ENCODE results near the gene STOML1. TPM values are rescaled to one million over a fixed set of nuclear protein-coding genes. Genes with fewer than 3 reads are reported as not detected.

The STOML1 gene
- total RNA-seq (13.0 TPM), polyA plus RNA-seq (19.1 TPM)
- long read RNA-seq, donor 1: 0 reads
- long read RNA-seq, donor 2: 0 reads
- long read RNA-seq, donor 3, full-length matches to known transcripts: 3 of 3 reads
- long read RNA-seq, donor 3, partial matches to known transcripts: 0 of 3 reads
- long read RNA-seq, donor 3, other reads (novel, unspliced or antisense): 0 of 3 reads
- long read RNA-seq, donor 4, full-length matches to known transcripts: 4 of 4 reads
- long read RNA-seq, donor 4, partial matches to known transcripts: 0 of 4 reads
- long read RNA-seq, donor 4, other reads (novel, unspliced or antisense): 0 of 4 reads
- long read RNA-seq, donor 5, full-length matches to known transcripts: 7 of 7 reads
- long read RNA-seq, donor 5, partial matches to known transcripts: 0 of 7 reads
- long read RNA-seq, donor 5, other reads (novel, unspliced or antisense): 0 of 7 reads
- long read RNA-seq, donor 6, full-length matches to known transcripts: 5 of 5 reads
- long read RNA-seq, donor 6, partial matches to known transcripts: 0 of 5 reads
- long read RNA-seq, donor 6, other reads (novel, unspliced or antisense): 0 of 5 reads
- long read RNA-seq, donor 7, full-length matches to known transcripts: 1 of 1 reads
- long read RNA-seq, donor 7, partial matches to known transcripts: 0 of 1 reads
- long read RNA-seq, donor 7, other reads (novel, unspliced or antisense): 0 of 1 reads
- long read RNA-seq, donor 8, partial matches to known transcripts: 0 of 1 reads
- long read RNA-seq, donor 8, other reads (novel, unspliced or antisense): 0 of 1 reads
- long read RNA-seq, donor 9, full-length matches to known transcripts: 2 of 2 reads
- long read RNA-seq, donor 9, partial matches to known transcripts: 0 of 2 reads
- long read RNA-seq, donor 9, other reads (novel, unspliced or antisense): 0 of 2 reads
- long read RNA-seq, donor 10, full-length matches to known transcripts: 3 of 3 reads
- long read RNA-seq, donor 10, partial matches to known transcripts: 0 of 3 reads
- long read RNA-seq, donor 10, other reads (novel, unspliced or antisense): 0 of 3 reads

GRCh38 chr15:73991726-73992593 is at the start of gene STOML1:
Gene STOML1 (minus strand): TSS chr15:73992295. CDS start chr15:73992223, 72 bp downstream.
- no peaks in the 10 kb centered on the region for H3K27me3 ChIP-seq (ENCODE audit: control insufficient read depth in 2 of 2, insufficient read depth in 1 of 2, low read length in 1 of 2)
- peaks cover 26 to 53% of the 10 kb centered on the region in 2 donors for H3K4me1 ChIP-seq (ENCODE audit: control insufficient read depth in 2 of 2, insufficient read depth in 2 of 2, low read length in 2 of 2)
- peak within 1 kb of the TSS; percentile 69 to 73 for H3K4me3 ChIP-seq (ENCODE audit: low read length in 2 of 2)
- peaks cover 13 to 23% of the 10 kb centered on the region in 2 donors for H3K36me3 ChIP-seq (ENCODE audit: control insufficient read depth in 2 of 2, insufficient read depth in 2 of 2, low read length in 1 of 2)
- H3K9me3 ChIP-seq (ENCODE audit: control insufficient read depth in 2 of 2, insufficient read depth in 1 of 2, low read length in 1 of 2): peaks cover 0 to 4% of the 10 kb centered on the region in 2 donors
- 2% methylated on average over 72 of the region's 72 CpGs for WGBS
- DNase-seq (ENCODE audit: low read depth in 6 of 9, low spot score in 9 of 9): peak in 8 of 9 donors; percentile 79 to 95 (median 90)
- H3K27ac ChIP-seq (ENCODE audit: low read depth in 1 of 2, low read length in 1 of 2): peak within 1 kb of the TSS; percentile 65 to 72

DNA sequence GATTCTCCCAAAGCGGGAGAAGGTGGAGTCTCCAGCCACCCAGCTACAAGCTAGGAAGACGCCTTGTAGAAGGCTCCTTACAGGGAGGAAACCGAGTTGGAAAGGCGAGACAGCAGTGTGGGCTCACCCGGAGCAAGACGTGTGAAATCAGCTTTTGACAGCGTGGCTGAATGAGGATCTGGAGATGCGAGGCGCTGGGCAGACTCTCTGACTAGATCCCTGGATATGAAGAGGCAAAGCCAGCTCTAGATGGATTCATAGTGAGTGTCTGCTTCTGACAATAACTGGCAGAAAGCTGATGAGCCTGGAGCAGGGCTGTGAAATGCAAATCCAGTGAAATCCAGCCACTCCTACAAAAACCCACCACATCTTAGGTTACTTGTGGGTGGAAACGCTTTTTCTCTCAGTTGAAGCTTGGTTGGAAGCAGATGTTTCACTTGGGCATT is 49.2 kb upstream of the STOML1 start:
- H3K4me1 ChIP-seq (ENCODE audit: control insufficient read depth in 2 of 2, insufficient read depth in 2 of 2, low read length in 2 of 2): peaks cover 0 to 4% of the 10 kb centered on the region in 2 donors
- H3K9me3 ChIP-seq (ENCODE audit: control insufficient read depth in 2 of 2, insufficient read depth in 1 of 2, low read length in 1 of 2): no peaks in the 10 kb centered on the region
- 97% methylated on average over 10 of the region's 10 CpGs for WGBS
- H3K27me3 ChIP-seq (ENCODE audit: control insufficient read depth in 2 of 2, insufficient read depth in 1 of 2, low read length in 1 of 2): no peaks in the 10 kb centered on the region
- peaks cover 4 to 40% of the 10 kb centered on the region in 2 donors for H3K36me3 ChIP-seq (ENCODE audit: control insufficient read depth in 2 of 2, insufficient read depth in 2 of 2, low read length in 1 of 2)
- H3K4me3 ChIP-seq (ENCODE audit: low read length in 2 of 2): no peak overlapping the region
- DNase-seq (ENCODE audit: low read depth in 6 of 9, low spot score in 9 of 9): no peak
- H3K27ac ChIP-seq (ENCODE audit: low read depth in 1 of 2, low read length in 1 of 2): no peak overlapping the region

GRCh38 chr15:74040109-74040850 is 48.2 kb upstream of the STOML1 start:
- no peak overlapping the region for H3K4me3 ChIP-seq (ENCODE audit: low read length in 2 of 2)
- H3K4me1 ChIP-seq (ENCODE audit: control insufficient read depth in 2 of 2, insufficient read depth in 2 of 2, low read length in 2 of 2): peaks cover 0 to 4% of the 10 kb centered on the region in 2 donors
- no peaks in the 10 kb centered on the region for H3K27me3 ChIP-seq (ENCODE audit: control insufficient read depth in 2 of 2, insufficient read depth in 1 of 2, low read length in 1 of 2)
- DNase-seq (ENCODE audit: low read depth in 6 of 9, low spot score in 9 of 9): no peak
- WGBS: 97% methylated on average over 7 of the region's 7 CpGs
- peaks cover 13 to 51% of the 10 kb centered on the region in 2 donors for H3K36me3 ChIP-seq (ENCODE audit: control insufficient read depth in 2 of 2, insufficient read depth in 2 of 2, low read length in 1 of 2)
- H3K27ac ChIP-seq (ENCODE audit: low read depth in 1 of 2, low read length in 1 of 2): no peak overlapping the region
- no peaks in the 10 kb centered on the region for H3K9me3 ChIP-seq (ENCODE audit: control insufficient read depth in 2 of 2, insufficient read depth in 1 of 2, low read length in 1 of 2)

DNA sequence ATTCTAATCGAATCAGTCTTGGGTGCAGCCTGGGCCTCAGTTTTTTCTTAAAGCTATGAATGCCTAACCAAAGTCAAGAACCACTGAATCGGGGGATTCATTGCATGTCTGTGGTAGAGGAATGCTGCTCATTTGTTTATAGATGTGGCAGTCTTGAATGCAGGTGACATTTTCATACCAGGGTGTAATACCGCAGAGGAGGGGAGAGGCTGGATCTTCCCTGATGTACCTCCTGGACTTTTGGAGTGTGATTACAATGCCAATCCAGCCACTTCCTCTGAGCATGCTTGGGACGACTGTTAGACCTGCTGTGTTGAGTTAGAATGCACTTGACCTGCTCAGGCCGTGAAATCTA is 47.5 kb upstream of the STOML1 start:
- 96% methylated on average over 5 of the region's 5 CpGs for WGBS
- no peaks in the 10 kb centered on the region for H3K9me3 ChIP-seq (ENCODE audit: control insufficient read depth in 2 of 2, insufficient read depth in 1 of 2, low read length in 1 of 2)
- peaks cover 0 to 4% of the 10 kb centered on the region in 2 donors for H3K4me1 ChIP-seq (ENCODE audit: control insufficient read depth in 2 of 2, insufficient read depth in 2 of 2, low read length in 2 of 2)
- H3K27ac ChIP-seq (ENCODE audit: low read depth in 1 of 2, low read length in 1 of 2): no peak overlapping the region
- no peak overlapping the region for H3K4me3 ChIP-seq (ENCODE audit: low read length in 2 of 2)
- peaks cover 17 to 55% of the 10 kb centered on the region in 2 donors for H3K36me3 ChIP-seq (ENCODE audit: control insufficient read depth in 2 of 2, insufficient read depth in 2 of 2, low read length in 1 of 2)
- DNase-seq (ENCODE audit: low read depth in 6 of 9, low spot score in 9 of 9): no peak
- H3K27me3 ChIP-seq (ENCODE audit: control insufficient read depth in 2 of 2, insufficient read depth in 1 of 2, low read length in 1 of 2): no peaks in the 10 kb centered on the region

DNA sequence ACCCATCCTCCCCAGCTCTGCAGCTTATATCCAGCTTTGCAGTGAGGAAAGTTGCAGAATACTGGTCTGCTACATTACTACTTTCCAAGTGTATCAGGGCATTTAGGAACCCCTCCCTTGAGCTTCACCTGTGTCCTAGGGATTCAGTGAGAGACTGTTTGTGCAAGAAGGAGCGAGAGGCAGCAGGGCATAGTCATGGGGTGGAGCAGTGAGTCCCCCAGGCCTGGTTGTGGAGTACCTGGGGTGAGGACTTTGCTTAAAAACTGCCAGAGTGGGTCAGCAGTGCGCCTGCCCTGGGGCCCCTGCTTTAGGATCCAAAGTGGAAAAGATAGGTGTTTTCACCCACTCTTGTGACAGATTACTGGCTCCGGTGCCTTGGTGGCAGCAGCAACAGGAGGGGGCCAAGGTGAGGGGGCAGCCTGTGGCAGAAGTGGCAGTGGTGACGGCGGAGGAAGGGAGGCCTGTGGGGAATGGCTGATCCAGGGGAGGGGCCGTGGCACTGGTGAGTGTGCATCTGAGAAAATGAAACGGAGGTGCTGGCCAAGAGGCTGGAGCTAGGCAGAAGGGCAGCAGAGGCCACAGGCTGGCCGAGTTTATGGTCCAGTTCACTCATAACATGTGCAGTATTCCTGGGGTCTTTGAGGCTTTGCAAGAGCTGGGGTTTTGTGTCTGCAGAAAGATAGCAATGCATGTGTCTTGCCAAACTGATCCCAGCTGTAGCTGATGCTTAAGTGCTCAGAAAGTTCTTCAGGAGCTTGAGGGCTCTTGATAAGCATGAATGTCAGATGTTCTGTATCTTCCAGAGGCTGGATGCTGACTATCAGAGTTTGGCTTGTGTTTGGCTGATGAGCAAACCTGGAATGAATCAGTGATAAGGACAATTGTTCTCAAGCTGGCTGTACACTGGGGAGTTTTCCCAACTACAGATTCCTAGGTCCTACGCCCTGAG is 46.9 kb upstream of the STOML1 start:
- Histone ChIP-seq H3K27ac (ENCODE audit: low read depth in 1 of 2, low read length in 1 of 2) (no peak overlapping the region), H3K4me1 (ENCODE audit: control insufficient read depth in 2 of 2, insufficient read depth in 2 of 2, low read length in 2 of 2) (peaks cover 0 to 4% of the 10 kb centered on the region in 2 donors), H3K27me3 (ENCODE audit: control insufficient read depth in 2 of 2, insufficient read depth in 1 of 2, low read length in 1 of 2) (no peaks in the 10 kb centered on the region), H3K4me3 (ENCODE audit: low read length in 2 of 2) (no peak overlapping the region), H3K9me3 (ENCODE audit: control insufficient read depth in 2 of 2, insufficient read depth in 1 of 2, low read length in 1 of 2) (no peaks in the 10 kb centered on the region), H3K36me3 (ENCODE audit: control insufficient read depth in 2 of 2, insufficient read depth in 2 of 2, low read length in 1 of 2) (peaks cover 23 to 55% of the 10 kb centered on the region in 2 donors)
- DNase-seq (ENCODE audit: low read depth in 6 of 9, low spot score in 9 of 9): no peak
- 96% methylated on average over 9 of the region's 9 CpGs for WGBS

GRCh38 chr15:74037171-74038117 is 45.3 kb upstream of the STOML1 start:
- Histone ChIP-seq H3K4me1 (ENCODE audit: control insufficient read depth in 2 of 2, insufficient read depth in 2 of 2, low read length in 2 of 2) (peaks cover 0 to 4% of the 10 kb centered on the region in 2 donors), H3K27ac (ENCODE audit: low read depth in 1 of 2, low read length in 1 of 2) (no peak overlapping the region), H3K4me3 (ENCODE audit: low read length in 2 of 2) (no peak overlapping the region), H3K9me3 (ENCODE audit: control insufficient read depth in 2 of 2, insufficient read depth in 1 of 2, low read length in 1 of 2) (no peaks in the 10 kb centered on the region), H3K27me3 (ENCODE audit: control insufficient read depth in 2 of 2, insufficient read depth in 1 of 2, low read length in 1 of 2) (no peaks in the 10 kb centered on the region), H3K36me3 (ENCODE audit: control insufficient read depth in 2 of 2, insufficient read depth in 2 of 2, low read length in 1 of 2) (peaks cover 35 to 54% of the 10 kb centered on the region in 2 donors)
- 96% methylated on average over 21 of the region's 21 CpGs for WGBS
- DNase-seq (ENCODE audit: low read depth in 6 of 9, low spot score in 9 of 9): no peak

Measured in thymus (tissue), 14 donors.